ENCODE data around the gene TMEM54. TPM values are rescaled to one million over a fixed set of nuclear protein-coding genes. Genes with fewer than 3 reads are reported as not detected.

The TMEM54 gene
- total and polyA plus RNA-seq, 12 donors = 1.3 to 123 (median 21.2) TPM

DNA sequence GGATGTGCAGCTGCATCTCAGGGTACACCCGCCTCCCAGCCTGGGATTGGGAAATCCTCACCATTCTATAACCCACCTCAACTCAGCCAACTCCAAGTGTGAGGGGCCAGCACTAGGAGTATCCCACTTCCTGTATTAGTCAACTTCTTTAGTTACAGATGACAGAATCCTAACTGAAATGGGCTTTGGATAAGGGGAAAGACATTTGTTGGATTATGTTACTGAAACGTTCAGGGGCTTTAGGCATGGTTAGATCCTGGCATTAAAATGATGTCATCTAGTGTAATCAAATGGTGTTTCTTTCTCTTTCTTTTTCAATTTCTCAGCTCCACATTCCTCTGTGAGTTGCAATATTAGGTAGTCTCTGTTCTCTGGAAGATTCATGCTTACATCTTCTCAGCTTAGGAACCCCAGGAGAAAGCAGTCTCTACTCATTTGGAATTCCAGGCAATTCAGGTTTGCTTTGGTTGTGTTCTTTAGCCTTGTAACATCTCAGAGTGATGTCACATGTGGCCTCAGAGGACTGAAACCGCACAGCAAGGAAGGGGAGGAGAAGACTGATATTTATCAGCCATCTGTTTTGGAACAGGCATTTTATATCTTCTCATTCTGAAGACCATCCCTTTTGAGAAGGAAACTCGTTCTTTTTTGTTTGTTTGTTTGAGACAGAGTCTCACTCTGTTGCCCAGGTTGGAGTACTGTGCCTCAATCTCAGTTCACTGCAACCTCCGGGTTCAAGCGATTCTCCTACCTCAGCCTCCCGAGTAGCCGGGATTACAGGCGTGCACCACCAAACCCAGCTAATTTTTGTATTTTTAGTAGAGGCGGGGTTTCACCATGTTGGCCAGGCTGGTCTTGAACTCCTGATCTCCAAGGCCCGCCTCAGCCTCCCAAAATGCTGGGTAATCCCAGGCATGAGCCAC lies 18.9 kb upstream of the TMEM54 start:
- peaks cover 0 to 7% of the 10 kb centered on the region in 2 donors for H3K4me1 ChIP-seq (replicated peaks in 1 of 2)
- no peak for DNase-seq
- WGBS, 4 donors = 74 to 84% (median 82%) methylated on average over 10 to 11 of the region's 11 CpGs
- no peak overlapping the region for H3K27ac ChIP-seq
- H3K9me3 ChIP-seq (replicated peaks in 1 of 3) = no peaks in the 10 kb centered on the region
- H3K36me3 ChIP-seq (replicated peaks in 1 of 2) = no peaks in the 10 kb centered on the region
- TF ChIP-seq POLR2A (IDR thresholded peaks at IDR 0.05) = no peak
- TF ChIP-seq, protein P1, sequence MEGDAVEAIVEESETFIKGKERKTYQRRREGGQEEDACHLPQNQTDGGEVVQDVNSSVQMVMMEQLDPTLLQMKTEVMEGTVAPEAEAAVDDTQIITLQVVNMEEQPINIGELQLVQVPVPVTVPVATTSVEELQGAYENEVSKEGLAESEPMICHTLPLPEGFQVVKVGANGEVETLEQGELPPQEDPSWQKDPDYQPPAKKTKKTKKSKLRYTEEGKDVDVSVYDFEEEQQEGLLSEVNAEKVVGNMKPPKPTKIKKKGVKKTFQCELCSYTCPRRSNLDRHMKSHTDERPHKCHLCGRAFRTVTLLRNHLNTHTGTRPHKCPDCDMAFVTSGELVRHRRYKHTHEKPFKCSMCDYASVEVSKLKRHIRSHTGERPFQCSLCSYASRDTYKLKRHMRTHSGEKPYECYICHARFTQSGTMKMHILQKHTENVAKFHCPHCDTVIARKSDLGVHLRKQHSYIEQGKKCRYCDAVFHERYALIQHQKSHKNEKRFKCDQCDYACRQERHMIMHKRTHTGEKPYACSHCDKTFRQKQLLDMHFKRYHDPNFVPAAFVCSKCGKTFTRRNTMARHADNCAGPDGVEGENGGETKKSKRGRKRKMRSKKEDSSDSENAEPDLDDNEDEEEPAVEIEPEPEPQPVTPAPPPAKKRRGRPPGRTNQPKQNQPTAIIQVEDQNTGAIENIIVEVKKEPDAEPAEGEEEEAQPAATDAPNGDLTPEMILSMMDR (IDR thresholded peaks at IDR 0.05) = no peak
- no peak overlapping the region for H3K4me3 ChIP-seq
- H3K27me3 ChIP-seq = peaks cover 5% of the 10 kb centered on the region
- intact Hi-C loops (cut with DNase I) = no loop called here

DNA sequence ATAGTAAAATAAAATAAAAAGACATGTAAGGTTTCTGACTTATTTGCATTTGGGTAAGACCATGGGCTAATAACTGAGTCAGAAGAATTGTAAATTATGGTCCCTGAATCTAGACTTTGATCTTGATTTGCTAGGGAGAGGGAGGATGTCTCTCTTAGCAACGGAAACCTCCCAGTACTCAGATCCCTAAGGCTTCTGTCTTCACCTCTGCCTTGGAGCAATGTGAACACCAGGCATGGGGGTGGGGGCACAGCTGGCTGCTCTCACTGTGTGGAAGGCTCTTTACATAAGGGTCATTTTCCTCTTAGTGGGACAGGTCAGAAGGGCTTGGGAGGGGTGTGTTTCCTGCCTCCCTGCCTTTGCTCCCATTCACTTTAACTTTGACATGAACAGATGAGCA lies 17.0 kb upstream of the TMEM54 start:
- no peak overlapping the region for H3K4me3 ChIP-seq
- DNase-seq = no peak
- H3K4me1 ChIP-seq (replicated peaks in 1 of 2) = no peaks in the 10 kb centered on the region
- intact Hi-C loops (cut with DNase I) = no loop called here
- no peaks in the 10 kb centered on the region for H3K27me3 ChIP-seq
- H3K9me3 ChIP-seq (replicated peaks in 1 of 3) = no peaks in the 10 kb centered on the region
- no peak overlapping the region for H3K27ac ChIP-seq
- WGBS, 4 donors = 47 to 63% (median 52%) methylated on average over 1 of the region's 1 CpG
- TF ChIP-seq POLR2A (IDR thresholded peaks at IDR 0.05) = no peak
- TF ChIP-seq, protein P1 (IDR thresholded peaks at IDR 0.05) = no peak
- no peaks in the 10 kb centered on the region for H3K36me3 ChIP-seq (replicated peaks in 1 of 2)

DNA sequence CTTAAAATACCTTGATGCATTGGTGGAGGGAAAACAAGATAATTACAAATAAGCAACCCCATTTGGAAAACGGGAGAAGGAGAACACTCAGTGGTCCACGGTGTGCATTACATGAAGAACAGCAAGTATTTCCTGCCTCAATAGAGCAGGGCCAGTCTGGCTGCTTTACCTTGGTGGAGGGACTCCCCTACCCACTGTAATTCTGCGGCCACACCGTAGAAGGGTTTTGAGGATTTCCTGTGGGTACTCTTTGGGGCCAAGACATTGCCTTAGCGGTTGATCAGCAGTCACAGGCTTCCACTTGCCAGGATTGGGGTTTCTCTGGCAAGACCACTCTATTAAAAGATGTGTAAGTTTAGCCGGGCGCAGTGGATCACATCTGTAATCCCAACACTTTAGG lies 16.3 kb upstream of the TMEM54 start:
- intact Hi-C loops (cut with DNase I) = no loop called here

More for the DNA sequence above, 16.3 kb upstream of the TMEM54 start:
- 69 to 76% (median 73%) methylated on average over 7 of the region's 7 CpGs for WGBS, 4 donors
- H3K27ac ChIP-seq = no peak overlapping the region
- no peaks in the 10 kb centered on the region for H3K4me1 ChIP-seq (replicated peaks in 1 of 2)
- H3K9me3 ChIP-seq (replicated peaks in 1 of 3) = no peaks in the 10 kb centered on the region
- no peak for TF ChIP-seq POLR2A (IDR thresholded peaks at IDR 0.05)
- TF ChIP-seq, protein P1 (IDR thresholded peaks at IDR 0.05) = no peak
- no peaks in the 10 kb centered on the region for H3K36me3 ChIP-seq (replicated peaks in 1 of 2)
- no peaks in the 10 kb centered on the region for H3K27me3 ChIP-seq
- H3K4me3 ChIP-seq = no peak overlapping the region
- DNase-seq = no peak
